HG03378 (cell line): Measurements from ENCODE around the gene ANTXR1.

ENCODE experiments used
- ATAC-seq: cut with Tn5 transposase; IDR thresholded peaks from one replicate; pipeline ENCODE4 v1.9.1; 2021; ENCODE audit warnings: mild to moderate bottlenecking, moderate library complexity; ENCODE audit not compliant: unreplicated experiment

The ANTXR1 gene

GRCh38 chr2:69001879-69002278 is 11.1 kb upstream of the ANTXR1 start:
- ATAC-seq = no peak

GRCh38 chr2:69003731-69004130 is 9.2 kb upstream of the ANTXR1 start:
- ATAC-seq = no peak

GRCh38 chr2:69007169-69007568 is 5.8 kb upstream of the ANTXR1 start:
- ATAC-seq = no peak

- ATAC-seq = no peak
Measured at GRCh38 chr2:69007603-69008002, 5.4 kb upstream of the ANTXR1 start.

- no peak for ATAC-seq
Measured at GRCh38 chr2:69010437-69011194, 2.4 kb upstream of the ANTXR1 start.

GRCh38 chr2:69011611-69012157 is 1.3 kb upstream of the ANTXR1 start:
- ATAC-seq = no peak

GRCh38 chr2:69012310-69013141 is 453 bp upstream of the ANTXR1 start:
- ATAC-seq = no peak

- no peak for ATAC-seq
Measured at GRCh38 chr2:69013840-69014821, 1.2 kb downstream of the ANTXR1 start.

GRCh38 chr2:69017080-69017479 is 4.1 kb downstream of the ANTXR1 start:
- no peak for ATAC-seq

GRCh38 chr2:69017835-69018234 is 4.9 kb downstream of the ANTXR1 start:
- no peak for ATAC-seq

- ATAC-seq = no peak
Measured at GRCh38 chr2:69018678-69019095, 5.7 kb downstream of the ANTXR1 start.

- ATAC-seq = no peak
Measured at GRCh38 chr2:69020496-69021426, 7.8 kb downstream of the ANTXR1 start.

GRCh38 chr2:69021727-69022126 is 8.7 kb downstream of the ANTXR1 start:
- no peak for ATAC-seq

- ATAC-seq = no peak
Measured at GRCh38 chr2:69022548-69022947, 9.6 kb downstream of the ANTXR1 start.

GRCh38 chr2:69023236-69023635 is 10.3 kb downstream of the ANTXR1 start:
- ATAC-seq = no peak

- ATAC-seq = no peak
Measured at GRCh38 chr2:69026026-69026425, 13.0 kb downstream of the ANTXR1 start.

- ATAC-seq = no peak
Measured at GRCh38 chr2:69026691-69027459, 13.9 kb downstream of the ANTXR1 start.

- no peak for ATAC-seq
Measured at GRCh38 chr2:69030800-69031428, 17.9 kb downstream of the ANTXR1 start.
